Small intestine (tissue), 7 donors: ENCODE results near the gene LRRC66. TPM values are rescaled to one million over a fixed set of nuclear protein-coding genes. Genes with fewer than 3 reads are reported as not detected.

Source experiments
- DNase-seq, 2 donors: peaks; one replicate each; pipeline versions ENCODE4 v3.0.0 to v3.0.0-alpha.2; 2013
- FAIRE-seq: peaks from 2 replicates; lab custom pipeline; 2012; peaks lifted over from hg19 to GRCh38; lab: Jason Lieb, UNC
- H3K27ac ChIP-seq, 3 donors: one replicate each; pipeline ENCODE4 v1.5.1; 2013; ENCODE audit warnings: low read length in 2 of 3, mild to moderate bottlenecking in 2 of 3, control low read depth in 1 of 3, inconsistent platforms in 1 of 3, low read depth in 1 of 3, moderate library complexity in 1 of 3
- H3K27me3 ChIP-seq, 3 donors: one replicate each; pipeline ENCODE4 v1.6.1; 2013; ENCODE audit warnings: low read length in 3 of 3, inconsistent platforms in 1 of 3; ENCODE audit not compliant: control insufficient read depth in 3 of 3, insufficient read depth in 3 of 3
- H3K36me3 ChIP-seq, 3 donors: one replicate each; pipeline ENCODE4 v1.6.1; 2013; ENCODE audit warnings: low read length in 3 of 3, inconsistent platforms in 1 of 3, low read depth in 1 of 3, mild to moderate bottlenecking in 1 of 3, moderate library complexity in 1 of 3; ENCODE audit not compliant: control insufficient read depth in 3 of 3, insufficient read depth in 2 of 3
- H3K4me1 ChIP-seq, 3 donors: one replicate each; pipeline ENCODE4 v1.6.1; 2013; ENCODE audit warnings: low read length in 2 of 3, inconsistent platforms in 1 of 3, low read depth in 1 of 3, mild to moderate bottlenecking in 1 of 3, moderate library complexity in 1 of 3; ENCODE audit not compliant: control insufficient read depth in 3 of 3, insufficient read depth in 2 of 3
- H3K4me3 ChIP-seq, 3 donors: one replicate each; pipeline ENCODE4 v1.5.1; 2013; ENCODE audit warnings: low read length in 3 of 3, control low read depth in 1 of 3, inconsistent platforms in 1 of 3, low read depth in 1 of 3, mild to moderate bottlenecking in 1 of 3, moderate library complexity in 1 of 3
- H3K9me3 ChIP-seq, 2 donors: one replicate each; pipeline ENCODE4 v1.6.1; 2013; ENCODE audit warnings: low read depth in 1 of 2, low read length in 1 of 2; ENCODE audit not compliant: control insufficient read depth in 2 of 2, insufficient read depth in 1 of 2
- WGBS, 3 donors: extraction: QIAGEN DNeasy Blood & Tissue Kit; methylation state at CpG; one replicate each; pipeline ENCODE4 v1.1.7; 2013; 5-methylcytosine and 5-hydroxymethylcytosine counted together
- polyA plus RNA-seq, 4 donors: library from polyadenylated mRNA; stranded (reverse) in 3 of 4; unstranded in 1 of 4; fragments of 200-250 nt in 3 of 4; fragments of 120-200 nt in 1 of 4; gene quantifications; one replicate each; pipeline versions ENCODE4 v1.2.1 to v1.2.3, GENCODE V29; 2013
- donor health status: healthy with polysubstance abuse.
- donor health status: control.
- donor health status: control.
- donor health status: Bipolar disorder and iron deficiency.
- donor health status: healthy.

The LRRC66 gene
- polyA plus RNA-seq, 4 donors: 10.8 to 16.8 (median 12.9) TPM

GRCh38 chr4:52035190-52035589 is 15.0 kb upstream of the LRRC66 start:
- 15 to 64% (median 29%) methylated on average over 2 of the region's 2 CpGs for WGBS, 3 donors
- H3K27me3 ChIP-seq: no peaks in the 10 kb centered on the region
- peaks cover 0 to 4% (median 0%) of the 10 kb centered on the region in 3 donors for H3K36me3 ChIP-seq
- DNase-seq (peak in 1 of 2 donors; percentile 64), FAIRE-seq (no peak)
- no peak overlapping the region for H3K27ac ChIP-seq
- no peak overlapping the region for H3K4me3 ChIP-seq
- H3K4me1 ChIP-seq: peaks cover 7 to 16% (median 13%) of the 10 kb centered on the region in 3 donors
- no peaks in the 10 kb centered on the region for H3K9me3 ChIP-seq

- DNase-seq (no peak), FAIRE-seq (no peak)
- Histone ChIP-seq H3K4me1 (peaks cover 7 to 16% (median 13%) of the 10 kb centered on the region in 3 donors), H3K27me3 (no peaks in the 10 kb centered on the region), H3K27ac (no peak overlapping the region), H3K9me3 (no peaks in the 10 kb centered on the region), H3K4me3 (no peak overlapping the region), H3K36me3 (peaks cover 0 to 4% (median 0%) of the 10 kb centered on the region in 3 donors)
- WGBS, 3 donors: 87 to 94% (median 89%) methylated on average over 1 of the region's 1 CpG
Observed at GRCh38 chr4:52032005-52032404, 11.8 kb upstream of the LRRC66 start.

DNA sequence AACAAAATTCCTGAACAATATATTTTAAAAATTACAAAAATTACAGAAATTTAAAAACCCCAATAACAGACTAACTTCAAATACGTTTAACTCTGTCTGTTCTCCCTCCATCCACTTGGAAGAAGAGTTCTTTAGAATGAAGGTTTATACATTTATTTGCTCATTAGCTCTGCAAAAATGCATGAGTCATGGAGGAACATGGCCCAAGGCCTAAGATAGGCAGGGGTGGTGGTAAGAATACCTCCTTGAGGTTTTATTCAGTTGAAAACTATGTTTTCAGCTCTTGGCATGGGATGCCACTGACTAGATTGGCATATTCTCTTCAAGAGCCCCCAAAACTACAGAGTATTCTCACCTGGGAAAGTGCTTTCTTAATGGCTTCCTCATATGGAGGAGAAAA is 8.8 kb upstream of the LRRC66 start:
- WGBS, 3 donors: 82 to 91% (median 83%) methylated on average over 1 of the region's 1 CpG
- H3K9me3 ChIP-seq: no peaks in the 10 kb centered on the region
- DNase-seq (no peak), FAIRE-seq (no peak)
- H3K4me3 ChIP-seq: no peak overlapping the region
- no peak overlapping the region for H3K27ac ChIP-seq
- H3K4me1 ChIP-seq: no peaks in the 10 kb centered on the region
- no peaks in the 10 kb centered on the region for H3K27me3 ChIP-seq
- peaks cover 0 to 11% (median 0%) of the 10 kb centered on the region in 3 donors for H3K36me3 ChIP-seq

GRCh38 chr4:52017814-52018213 is 2.3 kb downstream of the LRRC66 start:
- Histone ChIP-seq H3K4me1 (peaks cover 0 to 26% (median 2%) of the 10 kb centered on the region in 3 donors), H3K27me3 (no peaks in the 10 kb centered on the region), H3K4me3 (peak overlapping the region in 1 of 3 donors; percentile 33), H3K27ac (peak overlapping the region in 1 of 3 donors; percentile 84), H3K9me3 (no peaks in the 10 kb centered on the region), H3K36me3 (peaks cover 0 to 7% (median 2%) of the 10 kb centered on the region in 3 donors)
- WGBS, 3 donors: 0 to 29% (median 14%) methylated on average over 1 of the region's 1 CpG
- FAIRE-seq (peak; percentile 87), DNase-seq (peak; percentile 77 to 85)

DNA sequence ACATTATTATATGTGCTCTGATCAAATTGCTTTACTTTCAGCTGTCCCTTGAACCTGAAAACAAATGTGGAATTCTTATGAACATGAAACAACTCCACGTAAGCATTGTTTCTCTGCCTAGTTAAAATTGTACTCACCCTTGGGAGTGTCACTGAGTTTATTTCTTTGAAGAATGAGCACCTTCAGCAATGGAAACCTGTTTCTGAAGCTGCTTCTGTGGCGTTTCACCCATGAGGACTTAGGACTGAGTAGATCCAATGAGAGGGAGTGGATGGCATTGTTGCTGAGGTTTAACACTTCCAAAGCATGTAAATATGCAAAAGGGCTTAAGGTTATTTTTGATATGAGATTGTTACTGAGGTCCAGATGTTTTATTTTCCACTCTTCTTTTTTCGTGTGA is 3.2 kb downstream of the LRRC66 start:
- H3K27ac ChIP-seq: peak overlapping the region; percentile 32 to 84 (median 64)
- FAIRE-seq (no peak), DNase-seq (peak; percentile 72 to 79)
- no peaks in the 10 kb centered on the region for H3K9me3 ChIP-seq
- peak overlapping the region in 2 of 3 donors; percentile 24 to 29 for H3K4me3 ChIP-seq
- no peaks in the 10 kb centered on the region for H3K27me3 ChIP-seq
- H3K4me1 ChIP-seq: peaks cover 0 to 32% (median 2%) of the 10 kb centered on the region in 3 donors
- peaks cover 0 to 7% (median 0%) of the 10 kb centered on the region in 3 donors for H3K36me3 ChIP-seq
- 12 to 56% (median 39%) methylated on average over 3 of the region's 3 CpGs for WGBS, 3 donors

GRCh38 chr4:52015366-52015765 is 4.8 kb downstream of the LRRC66 start:
- peaks cover 0 to 39% (median 2%) of the 10 kb centered on the region in 3 donors for H3K4me1 ChIP-seq
- FAIRE-seq (no peak), DNase-seq (peak; percentile 47 to 51)
- H3K27ac ChIP-seq: peak overlapping the region in 2 of 3 donors; percentile 34 to 84
- no peaks in the 10 kb centered on the region for H3K27me3 ChIP-seq
- peak overlapping the region in 1 of 3 donors; percentile 52 for H3K4me3 ChIP-seq
- WGBS, 3 donors: 34 to 58% (median 54%) methylated on average over 7 of the region's 7 CpGs
- no peaks in the 10 kb centered on the region for H3K9me3 ChIP-seq
- H3K36me3 ChIP-seq: peaks cover 0 to 3% (median 0%) of the 10 kb centered on the region in 3 donors

- H3K27ac ChIP-seq: peak overlapping the region in 1 of 3 donors; percentile 84
- peak overlapping the region in 1 of 3 donors; percentile 52 for H3K4me3 ChIP-seq
- DNase-seq (no peak), FAIRE-seq (no peak)
- peaks cover 0 to 36% (median 2%) of the 10 kb centered on the region in 3 donors for H3K4me1 ChIP-seq
- H3K36me3 ChIP-seq: peaks cover 0 to 3% (median 0%) of the 10 kb centered on the region in 3 donors
- H3K9me3 ChIP-seq: no peaks in the 10 kb centered on the region
- 10 to 29% (median 13%) methylated on average over 1 of the region's 1 CpG for WGBS, 3 donors
- no peaks in the 10 kb centered on the region for H3K27me3 ChIP-seq
Observed at GRCh38 chr4:52014903-52015302, 5.3 kb downstream of the LRRC66 start.

GRCh38 chr4:52012651-52013050 is 7.5 kb downstream of the LRRC66 start:
- H3K4me1 ChIP-seq: peaks cover 0 to 31% (median 2%) of the 10 kb centered on the region in 3 donors
- no peaks in the 10 kb centered on the region for H3K27me3 ChIP-seq
- DNase-seq: peak; percentile 62 to 81
- 19 to 65% (median 47%) methylated on average over 1 of the region's 1 CpG for WGBS, 3 donors
- H3K9me3 ChIP-seq: no peaks in the 10 kb centered on the region
- peaks cover 0 to 3% (median 0%) of the 10 kb centered on the region in 3 donors for H3K36me3 ChIP-seq
- H3K27ac ChIP-seq: peak overlapping the region in 2 of 3 donors; percentile 36 to 72
- H3K4me3 ChIP-seq: no peak overlapping the region
- FAIRE-seq: no peak
